Measurements from ENCODE around the gene DOK6.

DNA sequence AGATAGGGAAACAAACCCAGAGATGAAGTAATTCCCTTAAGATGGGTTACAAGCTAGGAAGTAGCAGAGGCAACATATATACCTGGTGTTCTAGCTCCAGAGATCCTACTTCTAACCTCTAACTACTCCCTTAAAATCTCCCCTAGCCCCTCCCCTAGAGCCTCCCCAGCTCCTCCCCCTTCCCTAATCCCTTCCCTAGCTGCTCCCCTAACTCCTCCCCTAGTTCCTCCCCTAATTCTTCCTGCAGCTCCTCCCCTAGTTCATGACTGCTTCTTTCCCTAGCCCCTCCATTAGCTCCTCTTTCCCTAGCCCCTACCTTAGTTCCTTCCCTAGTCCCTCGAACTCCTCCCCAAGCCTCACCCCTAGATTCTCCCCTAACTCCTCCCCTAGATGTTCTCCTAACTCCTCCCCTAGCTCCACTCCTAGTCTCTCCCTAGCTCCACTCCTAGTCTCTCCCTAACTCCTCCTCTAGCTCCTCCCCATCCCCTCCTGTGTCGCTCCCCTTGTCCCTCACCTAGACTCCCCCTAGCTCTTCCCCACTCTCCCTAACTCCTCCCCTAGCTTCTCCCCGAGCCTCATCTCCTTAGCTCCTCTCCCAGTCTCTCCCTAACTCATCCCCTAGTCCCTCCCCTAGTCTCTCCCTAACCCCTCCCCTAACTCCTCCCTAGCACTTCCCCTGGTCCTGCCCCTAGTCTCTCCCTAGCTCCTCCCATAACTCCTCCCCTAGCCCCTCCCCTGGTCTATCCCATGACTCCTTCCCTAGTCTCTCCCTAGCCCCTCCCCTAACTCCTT is 438.1 kb downstream of the DOK6 start:
- TF ChIP-seq PAX5 (IDR thresholded peaks at IDR 0.05; ENCODE audit: insufficient read depth, low read length, severe bottlenecking) (no peak), POLR2AphosphoS5 (IDR thresholded peaks at IDR 0.05; ENCODE audit: low read depth, low read length) (no peak), POLR2A (IDR thresholded peaks at IDR 0.05; ENCODE audit: low read depth, low read length) (no peak)

Measured in GM12891 (cell line).